SU-DHL-6 (cell line): ENCODE data around the gene SEC61A1.

Experiments
- H2AFZ ChIP-seq: fragments of 200-600 bp; sonication (generic); 2 replicates; pipeline ENCODE4 v1.6.1; 2014; ENCODE audit warnings: low read depth, mild to moderate bottlenecking, moderate library complexity, mixed read lengths, antibody characterized with exemption, low read length; ENCODE audit not compliant: severe bottlenecking
- H3F3A ChIP-seq: fragments of 200-600 bp; shearing (Covaris generic); 2 replicates; pipeline ENCODE4 v1.6.0; 2016; ENCODE audit warnings: antibody characterized with exemption, mild to moderate bottlenecking; ENCODE audit not compliant: insufficient read depth
- H3K27ac ChIP-seq: fragments of 200-600 bp; sonication (generic); 2 replicates; pipeline ENCODE4 v1.5.1; 2016; ENCODE audit warnings: low read depth, mild to moderate bottlenecking, low read length, moderate library complexity, mixed read lengths
- H3K27me3 ChIP-seq: fragments of 200-600 bp; sonication (generic), shearing (Covaris generic); 2 replicates; pipeline ENCODE4 v1.6.0; 2014; ENCODE audit warnings: mild to moderate bottlenecking, low read length
- H3K36me3 ChIP-seq: fragments of 200-600 bp; sonication (generic); 2 replicates; pipeline ENCODE4 v1.6.1; 2014; ENCODE audit warnings: mild to moderate bottlenecking, low read length, mixed read lengths
- H3K4me2 ChIP-seq: fragments of 300-600, 200-600 bp; shearing (Covaris generic), sonication (generic); 2 replicates; pipeline ENCODE4 v1.6.0; 2014; ENCODE audit warnings: low read length, low read depth, mild to moderate bottlenecking; ENCODE audit not compliant: poor library complexity, severe bottlenecking
- H3K4me3 ChIP-seq: fragments of 200-600 bp; sonication (generic); 2 replicates; pipeline ENCODE4 v1.5.1; 2014; ENCODE audit warnings: antibody characterized with exemption, low read length, mild to moderate bottlenecking, mixed read lengths; ENCODE audit not compliant: insufficient read depth, poor library complexity, severe bottlenecking
- H3K79me2 ChIP-seq: fragments of 200-600 bp; sonication (generic); 2 replicates; pipeline ENCODE4 v1.6.1; 2014; ENCODE audit warnings: mild to moderate bottlenecking, low read length, moderate library complexity; ENCODE audit not compliant: insufficient read depth
- H3K9ac ChIP-seq: fragments of 200-600 bp; sonication (generic); 2 replicates; pipeline ENCODE4 v1.7.0; 2014; ENCODE audit warnings: mild to moderate bottlenecking, low read length
- H3K9me2 ChIP-seq: fragments of 200-600 bp; sonication (generic); replicated peaks from 2 replicates; pipeline ENCODE4 v1.6.1; 2014; ENCODE audit warnings: low read length; ENCODE audit not compliant: insufficient read depth
- H3K9me3 ChIP-seq: fragments of 200-600 bp; sonication (generic); 2 replicates; pipeline ENCODE4 v1.6.1; 2014; ENCODE audit warnings: low read length, mixed read lengths; ENCODE audit not compliant: insufficient read depth
- H4K20me1 ChIP-seq: fragments of 200-600 bp; sonication (generic); 2 replicates; pipeline ENCODE4 v1.6.1; 2014; ENCODE audit warnings: low read depth, mild to moderate bottlenecking, antibody characterized with exemption, low read length, moderate library complexity, mixed read lengths
- CTCF ChIP-seq: fragments of 200-600 bp; sonication (generic); IDR thresholded peaks from one replicate; pipeline ENCODE4 v1.5.1; 2017; ENCODE audit warnings: antibody characterized with exemption, mild to moderate bottlenecking, low read length, moderate library complexity; ENCODE audit not compliant: insufficient read depth, poor library complexity, severe bottlenecking
- EZH2phosphoT487 ChIP-seq: fragments of 200-600 bp; sonication (generic), shearing (Covaris generic); conservative IDR thresholded peaks from 2 replicates; pipeline ENCODE4 v1.6.1; 2018; ENCODE audit warnings: mild to moderate bottlenecking, antibody characterized with exemption, low read length, moderate library complexity, mixed read lengths

SEC61A1 gene

GRCh38 chr3:128083396-128083795 lies 31.2 kb downstream of the SEC61A1 start:
- Histone ChIP-seq H3K4me3 (no peak overlapping the region), H4K20me1 (no peaks in the 10 kb centered on the region), H3K9me3 (no peaks in the 10 kb centered on the region), H3F3A (no peaks in the 10 kb centered on the region), H3K9me2 (no peaks in the 10 kb centered on the region), H3K27ac (no peak overlapping the region), H2AFZ (no peak overlapping the region), H3K4me2 (no peak overlapping the region), H3K36me3 (no peaks in the 10 kb centered on the region), H3K79me2 (no peaks in the 10 kb centered on the region), H3K27me3 (no peaks in the 10 kb centered on the region), H3K9ac (no peak overlapping the region)
- TF ChIP-seq CTCF (no peak), EZH2phosphoT487 (no peak)

DNA sequence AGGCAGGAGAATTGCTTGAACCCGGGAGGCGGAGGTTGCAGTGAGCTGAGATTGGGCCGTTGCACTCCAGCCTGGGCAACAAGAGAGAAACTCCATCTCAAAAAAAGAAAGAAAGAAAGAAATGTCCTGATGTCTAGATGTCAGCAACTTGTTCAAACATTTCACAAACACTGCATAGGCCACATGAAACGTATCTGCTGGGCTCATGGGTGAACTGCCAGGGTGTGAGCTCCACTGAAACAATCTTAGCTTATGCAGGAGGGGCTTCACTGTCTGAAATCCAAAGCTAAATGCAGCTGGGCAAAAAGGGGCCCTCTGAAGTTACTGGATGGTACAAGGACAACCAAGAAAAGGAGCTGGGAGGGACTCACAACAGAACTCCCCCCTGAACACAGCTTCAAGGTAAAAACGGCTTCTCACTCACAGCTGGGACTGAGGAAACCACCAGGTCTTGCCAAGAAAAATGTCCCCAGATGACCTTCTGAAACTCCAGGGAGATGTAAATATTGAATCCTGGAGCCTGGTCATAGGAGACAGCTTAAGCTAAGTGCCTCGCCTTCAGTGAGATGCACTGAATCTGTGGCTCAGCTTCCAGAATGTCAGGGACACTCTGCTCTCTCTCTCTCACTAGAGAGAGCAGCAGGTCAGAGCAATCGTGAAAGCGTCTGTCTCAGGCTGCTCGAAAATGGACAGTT lies 31.9 kb downstream of the SEC61A1 start:
- no peak overlapping the region for H2AFZ ChIP-seq
- H3K27me3 ChIP-seq, result no peaks in the 10 kb centered on the region
- TF ChIP-seq CTCF (no peak), EZH2phosphoT487 (no peak)
- H3K4me3 ChIP-seq, result no peak overlapping the region
- 0 out of 2 replicates have a peak, but pooled peaks cover 5% of the 10 kb centered on the region for H3K79me2 ChIP-seq
- H3F3A ChIP-seq, result no peaks in the 10 kb centered on the region
- no peaks in the 10 kb centered on the region for H3K36me3 ChIP-seq
- no peaks in the 10 kb centered on the region for H3K9me3 ChIP-seq
- no peak overlapping the region for H3K4me2 ChIP-seq
- H3K9me2 ChIP-seq, result no peaks in the 10 kb centered on the region
- no peak overlapping the region for H3K27ac ChIP-seq
- no peaks in the 10 kb centered on the region for H4K20me1 ChIP-seq
- H3K9ac ChIP-seq, result no peak overlapping the region

GRCh38 chr3:128084675-128085021 lies 32.4 kb downstream of the SEC61A1 start:
- Histone ChIP-seq H3K36me3 (no peaks in the 10 kb centered on the region), H3K4me3 (no peak overlapping the region), H4K20me1 (no peaks in the 10 kb centered on the region), H3K9ac (no peak overlapping the region), H2AFZ (no peak overlapping the region), H3K4me2 (no peak overlapping the region), H3K9me3 (no peaks in the 10 kb centered on the region), H3K27ac (no peak overlapping the region), H3K27me3 (no peaks in the 10 kb centered on the region), H3K9me2 (no peaks in the 10 kb centered on the region), H3K79me2 (0 out of 2 replicates have a peak, but pooled peaks cover 6% of the 10 kb centered on the region), H3F3A (no peaks in the 10 kb centered on the region)
- TF ChIP-seq CTCF (no peak), EZH2phosphoT487 (no peak)
